DND-41 (cell line): ENCODE data around the gene INAFM2.

ENCODE experiments used
- ATAC-seq: fragments of 200-7000 bp; cut with Tn5 transposase; 3 replicates; pipeline ENCODE4 v1.9.1; 2021; ENCODE audit warnings: low read depth; ENCODE audit not compliant: insufficient read depth
- DNase-seq: peaks from one replicate; pipeline ENCODE4 v3.0.0-alpha.2; 2020
- H2AFZ ChIP-seq: 2 replicates; pipeline ENCODE4 v1.6.0; 2012; ENCODE audit warnings: low read depth, low read length
- H3K27ac ChIP-seq: 2 replicates; pipeline ENCODE4 v1.5.1; 2012; ENCODE audit warnings: low read length, inconsistent platforms
- H3K27me3 ChIP-seq: fragments of 200-600 bp; sonication (generic); 2 replicates; pipeline ENCODE4 v1.6.0; 2012; ENCODE audit warnings: low read length, mild to moderate bottlenecking, inconsistent platforms; ENCODE audit not compliant: insufficient read depth, poor library complexity
- H3K36me3 ChIP-seq: 2 replicates; pipeline ENCODE4 v1.5.1; 2012; ENCODE audit warnings: low read length, inconsistent platforms; ENCODE audit not compliant: insufficient read depth
- H3K4me1 ChIP-seq: 2 replicates; pipeline ENCODE4 v1.5.1; 2012; ENCODE audit warnings: mild to moderate bottlenecking, low read length; ENCODE audit not compliant: insufficient read depth
- H3K4me2 ChIP-seq: 2 replicates; pipeline ENCODE4 v1.6.0; 2012; ENCODE audit warnings: mild to moderate bottlenecking, moderate library complexity, low read length, inconsistent platforms; ENCODE audit not compliant: insufficient read depth
- H3K4me3 ChIP-seq, 2 experiments: fragments of 200-600 bp in 1 of 2; shearing (Covaris generic) in 1 of 2; 2 replicates each; pipeline ENCODE4 v1.5.1; 2012 to 2016; ENCODE audit warnings: inconsistent platforms in 2 of 2, low read length in 2 of 2, mild to moderate bottlenecking in 2 of 2, low read depth in 1 of 2, moderate library complexity in 1 of 2
- H3K79me2 ChIP-seq: 2 replicates; pipeline ENCODE4 v1.6.0; 2012; ENCODE audit warnings: low read length, inconsistent platforms; ENCODE audit not compliant: insufficient read depth
- H3K9ac ChIP-seq: 2 replicates; pipeline ENCODE4 v1.6.0; 2012; ENCODE audit warnings: low read depth, mild to moderate bottlenecking, inconsistent platforms, low read length, moderate library complexity
- H3K9me3 ChIP-seq: 2 replicates; pipeline ENCODE4 v1.5.1; 2012; ENCODE audit warnings: low read length, moderate library complexity, mild to moderate bottlenecking, inconsistent platforms; ENCODE audit not compliant: insufficient read depth, severe bottlenecking
- H4K20me1 ChIP-seq: 2 replicates; pipeline ENCODE4 v1.6.0; 2012; ENCODE audit warnings: low read length; ENCODE audit not compliant: insufficient read depth
- CTCF ChIP-seq: IDR thresholded peaks from 2 replicates; pipeline ENCODE4 v1.5.1; 2012; ENCODE audit warnings: borderline replicate concordance, low read length, moderate library complexity, mild to moderate bottlenecking; ENCODE audit not compliant: poor library complexity, severe bottlenecking; ENCODE audit errors: extremely low read depth
- EZH2 ChIP-seq: IDR thresholded peaks from 3 replicates; pipeline ENCODE4 v1.6.1; 2012; ENCODE audit warnings: borderline replicate concordance, low read depth, mild to moderate bottlenecking, moderate library complexity, low read length, inconsistent platforms; ENCODE audit not compliant: severe bottlenecking

Gene INAFM2

DNA sequence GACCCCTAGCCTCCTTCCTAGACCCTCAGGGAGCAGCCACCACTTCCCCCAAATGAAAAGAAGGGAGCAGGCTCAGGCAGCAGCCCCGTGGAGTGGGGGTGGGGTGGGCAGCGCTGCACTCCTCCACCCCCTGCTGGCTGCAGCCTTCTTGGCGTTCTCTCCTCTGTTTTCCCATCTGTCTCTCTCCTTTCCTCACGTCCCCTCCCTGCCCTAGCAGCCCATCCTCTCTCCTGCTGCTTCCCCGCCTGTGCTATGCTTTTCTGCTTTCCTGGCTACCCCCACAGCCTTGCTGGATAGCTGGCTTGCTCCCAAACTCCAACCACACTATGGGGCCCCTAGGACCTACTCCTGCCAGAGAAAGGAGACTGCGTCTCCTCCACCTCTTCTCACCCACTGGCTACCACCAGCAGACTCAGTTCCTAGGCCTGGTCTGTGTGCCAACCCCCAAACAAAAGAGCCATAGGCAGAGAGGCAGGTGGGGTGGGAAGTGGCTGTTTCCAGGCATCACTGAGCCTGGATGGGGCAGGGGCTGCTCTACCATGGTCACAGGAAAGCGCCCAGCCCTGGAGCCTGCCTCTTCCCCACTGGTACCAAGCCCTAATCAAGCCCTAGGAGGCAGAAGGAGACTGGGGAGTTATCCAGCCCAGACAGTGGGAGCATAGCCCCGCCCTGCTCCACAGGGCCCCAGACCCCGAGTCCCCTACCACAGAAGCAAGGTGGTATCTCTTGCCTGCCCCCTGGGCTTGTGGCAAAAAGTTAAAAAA lies 31.1 kb downstream of the INAFM2 start:
- no peak overlapping the region for H3K4me2 ChIP-seq
- no peak overlapping the region for H3K27ac ChIP-seq
- no peak overlapping the region for H3K9ac ChIP-seq
- H3K4me3 ChIP-seq, result no peak overlapping the region
- TF ChIP-seq CTCF (peak; percentile 69), EZH2 (no peak)
- H2AFZ ChIP-seq, result no peak overlapping the region
- no peaks in the 10 kb centered on the region for H3K27me3 ChIP-seq
- no peaks in the 10 kb centered on the region for H3K36me3 ChIP-seq
- peaks cover 19% of the 10 kb centered on the region for H3K4me1 ChIP-seq
- H4K20me1 ChIP-seq, result no peaks in the 10 kb centered on the region
- peak; percentile 41 for DNase-seq
- H3K9me3 ChIP-seq, result no peaks in the 10 kb centered on the region
- H3K79me2 ChIP-seq, result no peaks in the 10 kb centered on the region
- peak; percentile 43; the same call in 1 of the 3 replicates for ATAC-seq

GRCh38 chr15:40355976-40356585 lies 32.6 kb downstream of the INAFM2 start:
- Histone ChIP-seq H3K4me1 (peaks cover 19% of the 10 kb centered on the region), H3K36me3 (no peaks in the 10 kb centered on the region), H3K79me2 (no peaks in the 10 kb centered on the region), H3K9ac (no peak overlapping the region), H2AFZ (no peak overlapping the region), H3K4me3 (no peak overlapping the region), H3K27ac (no peak overlapping the region), H3K4me2 (no peak overlapping the region), H4K20me1 (no peaks in the 10 kb centered on the region), H3K9me3 (no peaks in the 10 kb centered on the region), H3K27me3 (no peaks in the 10 kb centered on the region)
- TF ChIP-seq EZH2 (no peak), CTCF (no peak)
- ATAC-seq (no peak), DNase-seq (no peak)

DNA sequence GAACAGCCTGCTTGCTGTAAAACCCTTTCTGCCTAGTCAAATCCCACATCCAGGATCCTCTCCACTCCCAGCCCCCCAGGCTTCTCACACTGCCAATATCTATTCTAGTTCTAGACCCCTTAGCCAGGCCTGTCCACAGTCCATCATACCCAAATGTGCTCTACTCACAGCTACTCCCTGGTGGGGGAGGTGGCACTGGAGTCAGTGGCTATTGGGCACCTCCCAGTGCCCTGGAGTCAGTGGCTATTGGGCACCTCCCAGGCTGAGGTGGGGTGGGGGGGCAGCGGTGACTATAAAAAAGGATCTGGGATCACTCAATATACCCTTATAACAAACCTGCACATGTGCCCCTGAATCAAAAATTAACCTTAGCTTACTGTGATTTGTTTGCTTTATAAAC lies 33.8 kb downstream of the INAFM2 start:
- DNase-seq, result no peak
- Histone ChIP-seq H3K36me3 (no peaks in the 10 kb centered on the region), H3K9ac (peak overlapping the region; percentile 62; the same call in 1 of the 2 replicates), H3K4me1 (peaks cover 19% of the 10 kb centered on the region), H3K27me3 (no peaks in the 10 kb centered on the region), H3K27ac (no peak overlapping the region), H3K4me3 (peak overlapping the region; percentile 37 to 76; a peak in 3 of 4 replicates), H3K79me2 (no peaks in the 10 kb centered on the region), H3K4me2 (peak overlapping the region; percentile 96), H4K20me1 (no peaks in the 10 kb centered on the region), H3K9me3 (no peaks in the 10 kb centered on the region), H2AFZ (peak overlapping the region; percentile 93; the same call in 1 of the 2 replicates)
- no peak for ATAC-seq
- TF ChIP-seq CTCF (no peak), EZH2 (no peak)
